ENCODE measurements around the gene RPS5. TPM values are rescaled to one million over a fixed set of nuclear protein-coding genes. Genes with fewer than 3 reads are reported as not detected.
"Not testable (repeated sequence)": the region's sequence is repeated elsewhere in the genome, so short reads cannot be mapped to it uniquely, and the experiment has no call there.

Gene RPS5
- 1,000 to 10,000 TPM in 2 of 3 donors, 100 to 1,000 TPM in 1; 862 to 1,069 (median 1,060) TPM for polyA plus RNA-seq (ENCODE audit: insufficient read length in 3 of 3)
- long read RNA-seq, donor 1, transcript RPS5-207 (1 exons, 1,747 nt): minor isoform, 14 of 611 reads
- long read RNA-seq, donor 1, transcript RPS5-206 (4 exons, 970 nt): minor isoform, 6 of 611 reads
- long read RNA-seq, donor 1, transcript RPS5-202 (5 exons, 1,520 nt): minor isoform, 34 of 611 reads
- long read RNA-seq, donor 1, transcript RPS5-201 (6 exons, 740 nt): major isoform, 394 of 611 reads
- long read RNA-seq, donor 1, partial matches to known transcripts: 151 of 611 reads
- long read RNA-seq, donor 1, other reads (novel, unspliced or antisense): 10 of 611 reads
- long read RNA-seq, donor 2, transcript RPS5-207 (1 exons, 1,747 nt): minor isoform, 10 of 582 reads
- long read RNA-seq, donor 2, transcript RPS5-201 (6 exons, 740 nt): major isoform, 395 of 582 reads
- long read RNA-seq, donor 2, transcript RPS5-202 (5 exons, 1,520 nt): minor isoform, 33 of 582 reads
- long read RNA-seq, donor 2, partial matches to known transcripts: 139 of 582 reads
- long read RNA-seq, donor 2, other reads (novel, unspliced or antisense): 0 of 582 reads
- long read RNA-seq, donor 3, transcript RPS5-201 (6 exons, 740 nt): major isoform, 817 of 1,010 reads
- long read RNA-seq, donor 3, transcript RPS5-208 (2 exons, 523 nt): minor isoform, 10 of 1,010 reads
- long read RNA-seq, donor 3, transcript RPS5-207 (1 exons, 1,747 nt): minor isoform, 10 of 1,010 reads
- long read RNA-seq, donor 3, transcript RPS5-202 (5 exons, 1,520 nt): minor isoform, 35 of 1,010 reads
- long read RNA-seq, donor 3, partial matches to known transcripts: 119 of 1,010 reads
- long read RNA-seq, donor 3, other reads (novel, unspliced or antisense): 11 of 1,010 reads
- long read RNA-seq, donor 4, transcript RPS5-202 (5 exons, 1,520 nt): minor isoform, 34 of 787 reads
- long read RNA-seq, donor 4, transcript RPS5-206 (4 exons, 970 nt): minor isoform, 7 of 787 reads
- long read RNA-seq, donor 4, transcript RPS5-207 (1 exons, 1,747 nt): minor isoform, 7 of 787 reads
- long read RNA-seq, donor 4, transcript RPS5-201 (6 exons, 740 nt): major isoform, 650 of 787 reads
- long read RNA-seq, donor 4, partial matches to known transcripts: 75 of 787 reads
- long read RNA-seq, donor 4, other reads (novel, unspliced or antisense): 9 of 787 reads
- long read RNA-seq, donor 5, transcript RPS5-207 (1 exons, 1,747 nt): minor isoform, 7 of 1,377 reads
- long read RNA-seq, donor 5, transcript RPS5-206 (4 exons, 970 nt): minor isoform, 17 of 1,377 reads
- long read RNA-seq, donor 5, transcript RPS5-202 (5 exons, 1,520 nt): minor isoform, 60 of 1,377 reads
- long read RNA-seq, donor 5, transcript RPS5-201 (6 exons, 740 nt): major isoform, 1,122 of 1,377 reads
- long read RNA-seq, donor 5, partial matches to known transcripts: 143 of 1,377 reads
- long read RNA-seq, donor 5, other reads (novel, unspliced or antisense): 21 of 1,377 reads
- long read RNA-seq, donor 6, transcript RPS5-202 (5 exons, 1,520 nt): minor isoform, 50 of 824 reads
- long read RNA-seq, donor 6, transcript RPS5-207 (1 exons, 1,747 nt): minor isoform, 12 of 824 reads
- long read RNA-seq, donor 6, transcript RPS5-201 (6 exons, 740 nt): major isoform, 563 of 824 reads
- long read RNA-seq, donor 6, transcript RPS5-206 (4 exons, 970 nt): minor isoform, 23 of 824 reads
- long read RNA-seq, donor 6, partial matches to known transcripts: 158 of 824 reads
- long read RNA-seq, donor 6, other reads (novel, unspliced or antisense): 9 of 824 reads
- long read RNA-seq, donor 7, transcript RPS5-206 (4 exons, 970 nt): minor isoform, 12 of 1,039 reads
- long read RNA-seq, donor 7, transcript RPS5-202 (5 exons, 1,520 nt): minor isoform, 48 of 1,039 reads
- long read RNA-seq, donor 7, transcript RPS5-201 (6 exons, 740 nt): major isoform, 808 of 1,039 reads
- long read RNA-seq, donor 7, transcript RPS5-207 (1 exons, 1,747 nt): minor isoform, 14 of 1,039 reads
- long read RNA-seq, donor 7, partial matches to known transcripts: 130 of 1,039 reads
- long read RNA-seq, donor 7, other reads (novel, unspliced or antisense): 23 of 1,039 reads
- long read RNA-seq, donor 8, transcript RPS5-206 (4 exons, 970 nt): minor isoform, 12 of 1,409 reads
- long read RNA-seq, donor 8, transcript RPS5-207 (1 exons, 1,747 nt): minor isoform, 24 of 1,409 reads
- long read RNA-seq, donor 8, transcript RPS5-201 (6 exons, 740 nt): major isoform, 1,005 of 1,409 reads
- long read RNA-seq, donor 8, transcript RPS5-202 (5 exons, 1,520 nt): minor isoform, 84 of 1,409 reads
- long read RNA-seq, donor 8, partial matches to known transcripts: 244 of 1,409 reads
- long read RNA-seq, donor 8, other reads (novel, unspliced or antisense): 26 of 1,409 reads
- long read RNA-seq, donor 9, transcript RPS5-207 (1 exons, 1,747 nt): minor isoform, 9 of 761 reads
- long read RNA-seq, donor 9, transcript RPS5-206 (4 exons, 970 nt): minor isoform, 10 of 761 reads
- long read RNA-seq, donor 9, transcript RPS5-201 (6 exons, 740 nt): major isoform, 588 of 761 reads
- long read RNA-seq, donor 9, transcript RPS5-202 (5 exons, 1,520 nt): minor isoform, 36 of 761 reads
- long read RNA-seq, donor 9, partial matches to known transcripts: 98 of 761 reads
- long read RNA-seq, donor 9, other reads (novel, unspliced or antisense): 13 of 761 reads
- long read RNA-seq, donor 10, transcript RPS5-202 (5 exons, 1,520 nt): minor isoform, 24 of 810 reads
- long read RNA-seq, donor 10, transcript RPS5-207 (1 exons, 1,747 nt): minor isoform, 14 of 810 reads
- long read RNA-seq, donor 10, transcript RPS5-206 (4 exons, 970 nt): minor isoform, 15 of 810 reads
- long read RNA-seq, donor 10, transcript RPS5-201 (6 exons, 740 nt): major isoform, 647 of 810 reads
- long read RNA-seq, donor 10, partial matches to known transcripts: 89 of 810 reads
- long read RNA-seq, donor 10, other reads (novel, unspliced or antisense): 16 of 810 reads
- long read RNA-seq, donor 11, transcript RPS5-206 (4 exons, 970 nt): minor isoform, 5 of 503 reads
- long read RNA-seq, donor 11, transcript RPS5-201 (6 exons, 740 nt): major isoform, 409 of 503 reads
- long read RNA-seq, donor 11, transcript RPS5-202 (5 exons, 1,520 nt): minor isoform, 38 of 503 reads
- long read RNA-seq, donor 11, partial matches to known transcripts: 48 of 503 reads
- long read RNA-seq, donor 11, other reads (novel, unspliced or antisense): 0 of 503 reads
- long read RNA-seq, donor 12, transcript RPS5-206 (4 exons, 970 nt): minor isoform, 5 of 418 reads
- long read RNA-seq, donor 12, transcript RPS5-202 (5 exons, 1,520 nt): minor isoform, 31 of 418 reads
- long read RNA-seq, donor 12, transcript RPS5-201 (6 exons, 740 nt): major isoform, 263 of 418 reads
- long read RNA-seq, donor 12, transcript RPS5-207 (1 exons, 1,747 nt): minor isoform, 22 of 418 reads
- long read RNA-seq, donor 12, partial matches to known transcripts: 89 of 418 reads
- long read RNA-seq, donor 12, other reads (novel, unspliced or antisense): 7 of 418 reads
- long read RNA-seq, donor 13, transcript RPS5-202 (5 exons, 1,520 nt): minor isoform, 106 of 1,632 reads
- long read RNA-seq, donor 13, transcript RPS5-201 (6 exons, 740 nt): major isoform, 1,098 of 1,632 reads
- long read RNA-seq, donor 13, transcript RPS5-207 (1 exons, 1,747 nt): minor isoform, 45 of 1,632 reads
- long read RNA-seq, donor 13, transcript RPS5-206 (4 exons, 970 nt): minor isoform, 21 of 1,632 reads
- long read RNA-seq, donor 13, partial matches to known transcripts: 323 of 1,632 reads
- long read RNA-seq, donor 13, other reads (novel, unspliced or antisense): 29 of 1,632 reads
- long read RNA-seq, donor 14, transcript RPS5-207 (1 exons, 1,747 nt): minor isoform, 6 of 829 reads
- long read RNA-seq, donor 14, transcript RPS5-201 (6 exons, 740 nt): major isoform, 673 of 829 reads
- long read RNA-seq, donor 14, transcript RPS5-206 (4 exons, 970 nt): minor isoform, 7 of 829 reads
- long read RNA-seq, donor 14, transcript RPS5-202 (5 exons, 1,520 nt): minor isoform, 35 of 829 reads
- long read RNA-seq, donor 14, partial matches to known transcripts: 87 of 829 reads
- long read RNA-seq, donor 14, other reads (novel, unspliced or antisense): 19 of 829 reads
- long read RNA-seq, donor 15, transcript RPS5-201 (6 exons, 740 nt): major isoform, 236 of 293 reads
- long read RNA-seq, donor 15, transcript RPS5-207 (1 exons, 1,747 nt): minor isoform, 6 of 293 reads
- long read RNA-seq, donor 15, transcript RPS5-202 (5 exons, 1,520 nt): minor isoform, 8 of 293 reads
- long read RNA-seq, donor 15, partial matches to known transcripts: 34 of 293 reads
- long read RNA-seq, donor 15, other reads (novel, unspliced or antisense): 0 of 293 reads
- long read RNA-seq, donor 16, transcript RPS5-202 (5 exons, 1,520 nt): minor isoform, 69 of 1,827 reads
- long read RNA-seq, donor 16, transcript RPS5-206 (4 exons, 970 nt): minor isoform, 27 of 1,827 reads
- long read RNA-seq, donor 16, transcript RPS5-201 (6 exons, 740 nt): major isoform, 1,540 of 1,827 reads
- long read RNA-seq, donor 16, transcript RPS5-207 (1 exons, 1,747 nt): minor isoform, 12 of 1,827 reads
- long read RNA-seq, donor 16, partial matches to known transcripts: 133 of 1,827 reads
- long read RNA-seq, donor 16, other reads (novel, unspliced or antisense): 36 of 1,827 reads

DNA sequence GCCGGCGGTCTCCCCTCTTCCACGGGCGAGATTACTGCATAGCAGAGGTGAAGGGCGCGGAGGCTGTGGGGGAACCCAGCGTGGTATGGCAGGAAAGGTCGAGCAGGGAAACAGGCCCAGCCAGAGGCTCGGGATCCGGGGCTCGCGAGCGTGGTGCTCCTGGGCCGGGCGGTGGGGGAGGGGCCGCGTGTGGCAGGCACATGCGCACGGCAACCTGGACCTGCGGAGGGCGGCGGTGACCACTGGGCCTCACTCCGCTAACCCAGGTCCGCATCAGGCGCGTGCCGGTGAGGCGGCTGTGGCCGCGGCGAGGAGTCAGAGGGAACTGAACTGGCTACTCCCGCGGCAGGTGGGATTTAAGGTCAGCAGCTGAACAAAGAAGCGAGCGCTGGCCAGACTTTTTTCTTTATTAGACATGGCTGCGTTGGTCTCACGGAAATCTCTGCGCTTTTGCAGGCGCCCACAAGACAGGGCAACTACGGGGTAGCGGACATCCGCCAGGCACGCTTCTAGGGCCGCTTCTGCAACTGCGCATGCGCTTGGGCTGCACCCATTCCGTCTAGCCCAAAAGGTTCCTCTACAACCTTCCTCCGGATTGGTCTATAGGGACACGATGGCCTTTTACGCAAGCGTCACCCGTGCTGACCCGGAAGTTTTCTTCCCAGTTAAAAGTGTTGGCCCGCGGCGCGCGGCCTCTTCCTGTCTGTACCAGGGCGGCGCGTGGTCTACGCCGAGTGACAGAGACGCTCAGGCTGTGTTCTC lies at the start of gene RPS5:
RPS5 (plus strand) TSS at position 694 of the 762 bp plus-strand sequence. CDS start 869 bp downstream, outside the sequence.
- DNase-seq (ENCODE audit: extremely low read depth in 1 of 11, low read depth in 9 of 11, low spot score in 4 of 11): peak; percentile 95 to 99 (median 97)

DNA sequence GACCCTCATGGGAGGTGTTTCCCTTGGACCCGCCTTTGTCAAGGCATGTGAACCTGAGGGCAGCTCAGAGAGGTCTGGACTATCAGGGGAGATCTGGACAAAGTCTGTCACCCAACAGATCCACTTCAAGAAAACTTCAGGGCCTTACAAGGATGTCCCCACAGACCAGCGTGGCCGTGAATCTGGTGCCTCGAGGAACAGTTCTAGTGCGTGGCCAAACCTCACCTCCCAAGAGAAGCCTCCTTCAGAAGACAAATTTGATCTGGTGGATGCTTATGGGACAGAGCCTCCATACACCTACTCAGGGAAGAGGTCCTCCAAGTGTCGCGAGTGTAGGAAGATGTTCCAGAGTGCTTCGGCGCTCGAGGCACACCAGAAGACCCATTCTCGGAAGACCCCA lies 48.7 kb upstream of the RPS5 start:
- no peak for DNase-seq (ENCODE audit: extremely low read depth in 1 of 11, low read depth in 9 of 11, low spot score in 4 of 11)

DNA sequence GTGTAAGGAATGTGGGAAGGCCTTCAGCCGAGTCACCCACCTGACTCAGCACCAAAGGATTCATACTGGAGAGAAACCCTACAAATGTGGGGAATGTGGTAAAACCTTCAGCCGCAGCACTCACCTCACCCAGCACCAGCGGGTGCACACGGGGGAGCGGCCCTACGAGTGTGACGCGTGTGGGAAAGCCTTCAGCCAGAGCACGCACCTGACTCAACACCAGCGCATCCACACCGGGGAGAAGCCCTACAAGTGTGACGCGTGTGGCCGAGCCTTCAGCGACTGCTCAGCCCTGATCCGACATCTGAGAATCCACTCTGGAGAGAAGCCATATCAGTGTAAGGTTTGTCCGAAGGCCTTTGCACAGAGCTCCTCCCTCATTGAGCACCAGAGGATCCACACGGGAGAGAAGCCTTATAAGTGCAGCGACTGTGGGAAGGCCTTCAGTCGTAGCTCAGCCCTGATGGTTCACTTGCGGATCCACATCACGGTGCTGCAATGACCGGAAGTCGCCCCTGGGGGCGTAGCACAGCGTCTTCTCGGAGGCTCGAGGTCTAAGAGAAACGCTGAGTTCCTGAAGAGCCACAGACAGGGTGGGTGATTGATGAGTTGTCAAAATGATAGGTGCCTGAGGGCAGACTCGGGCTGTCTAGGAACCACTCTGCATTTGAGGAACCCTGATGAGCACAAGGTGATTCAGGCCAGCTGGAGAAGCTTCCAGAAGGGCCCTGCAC lies 48.1 kb upstream of the RPS5 start:
- DNase-seq (ENCODE audit: extremely low read depth in 1 of 11, low read depth in 9 of 11, low spot score in 4 of 11): no peak

GRCh38 chr19:58345558-58345957 lies 41.5 kb upstream of the RPS5 start:
- no peak for DNase-seq (ENCODE audit: extremely low read depth in 1 of 11, low read depth in 9 of 11, low spot score in 4 of 11)

GRCh38 chr19:58346961-58347929 lies 39.8 kb upstream of the RPS5 start:
- DNase-seq (ENCODE audit: extremely low read depth in 1 of 11, low read depth in 9 of 11, low spot score in 4 of 11): no peak

- not testable (repeated sequence) for DNase-seq (ENCODE audit: extremely low read depth in 1 of 11, low read depth in 9 of 11, low spot score in 4 of 11)
Observed at GRCh38 chr19:58348080-58348479, 39.0 kb upstream of the RPS5 start.

GRCh38 chr19:58349590-58349989 lies 37.5 kb upstream of the RPS5 start:
- DNase-seq (ENCODE audit: extremely low read depth in 1 of 11, low read depth in 9 of 11, low spot score in 4 of 11): no peak

DNA sequence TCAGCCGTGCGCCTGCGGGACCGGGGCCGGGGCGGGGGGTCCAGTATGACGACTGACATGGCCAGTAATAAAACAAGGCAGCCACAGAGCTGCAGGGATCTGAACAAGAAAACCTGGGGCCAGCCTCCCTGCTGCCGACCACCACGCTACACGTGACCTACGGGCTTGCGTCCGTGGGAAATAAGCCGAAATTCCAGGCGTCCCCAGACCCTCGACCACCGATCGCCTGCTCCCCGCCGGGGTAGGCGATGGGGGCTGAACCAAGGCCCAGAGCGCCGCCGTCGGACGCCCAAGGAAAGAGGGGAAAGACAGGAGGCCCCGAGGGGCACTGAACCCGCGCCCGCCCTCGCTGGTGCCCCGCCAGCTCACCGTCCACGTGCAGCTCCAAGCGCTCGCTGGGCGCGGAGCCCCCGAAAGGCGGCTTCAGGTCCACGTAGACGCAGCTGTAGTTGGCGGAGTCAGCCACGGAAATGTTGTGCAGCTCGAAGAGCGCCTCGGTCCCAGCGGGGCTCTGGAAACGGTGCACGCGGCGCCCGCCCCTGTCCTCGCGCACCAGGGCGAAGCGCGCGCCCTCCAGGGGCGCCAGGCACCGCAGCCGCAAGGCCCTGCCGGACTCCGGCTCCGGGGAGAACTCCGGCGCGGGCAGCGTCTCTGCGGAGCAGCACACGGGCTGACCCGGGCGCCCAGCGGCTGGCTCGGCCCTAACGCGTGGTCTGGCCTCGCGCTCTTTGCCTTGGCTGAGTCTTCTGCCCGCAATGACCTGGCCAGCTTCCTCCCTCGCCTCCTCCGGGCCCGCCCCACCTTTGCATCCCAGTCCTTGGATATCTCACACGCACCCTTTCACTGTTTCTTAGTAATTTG lies 36.8 kb upstream of the RPS5 start:
- DNase-seq (ENCODE audit: extremely low read depth in 1 of 11, low read depth in 9 of 11, low spot score in 4 of 11): peak in 1 of 11 donors; percentile 24
